Tibial artery (tissue), 4 donors: ENCODE data around the gene AGMAT.

Source experiments
- DNase-seq, 2 donors: peaks; one replicate each; pipeline ENCODE4 v3.0.0-alpha.2; 2019
- H3K27ac ChIP-seq, 2 donors: fragments of 200-600 bp; sonication (generic) in 1 of 2; 1 replicate in 1 of 2; 2 replicates in 1 of 2; pipeline ENCODE4 v1.5.1; 2018 to 2019; ENCODE audit warnings: mild to moderate bottlenecking in 1 of 2
- H3K27me3 ChIP-seq, 2 donors: fragments of 200-600 bp; sonication (generic) in 1 of 2; one replicate each; pipeline versions ENCODE4 v1.5.1 to v1.6.0; 2016 to 2019
- H3K36me3 ChIP-seq, 3 donors: fragments of 200-600 bp; sonication (generic) in 2 of 3; one replicate each; pipeline ENCODE4 v1.5.1; 2016 to 2019; ENCODE audit warnings: mild to moderate bottlenecking in 2 of 3
- H3K4me1 ChIP-seq, 4 donors: fragments of 200-600 bp; sonication (generic) in 2 of 4; 1 replicate in 3 of 4; 2 replicates in 1 of 4; pipeline ENCODE4 v1.5.1; 2016 to 2019
- H3K4me3 ChIP-seq, 2 donors: fragments of 200-600 bp; sonication (generic) in 1 of 2; 1 replicate in 1 of 2; 2 replicates in 1 of 2; pipeline ENCODE4 v1.5.1; 2018 to 2019; ENCODE audit warnings: mild to moderate bottlenecking in 2 of 2
- H3K9me3 ChIP-seq, 3 donors: fragments of 200-600 bp; sonication (generic) in 1 of 3; one replicate each; pipeline ENCODE4 v1.5.1; 2016 to 2019
- CTCF ChIP-seq, 2 experiments: fragments of 200-600 bp in 1 of 2; fragments of 450-650 bp in 1 of 2; IDR thresholded peaks; one replicate each; pipeline ENCODE4 v1.5.1; 2017 to 2019; ENCODE audit warnings: antibody characterized with exemption in 2 of 2, mild to moderate bottlenecking in 1 of 2, moderate library complexity in 1 of 2
- intact Hi-C: fragments of 100-400 bp; cut with DNase I; formaldehyde crosslinking; loops from one replicate; pipeline ENCODE4 v1.15.0; 2023; ENCODE audit warnings: low total_unique reads

AGMAT gene

GRCh38 chr1:15558516-15558915 is 26.3 kb downstream of the AGMAT start:
- Histone ChIP-seq H3K4me3 (no peak overlapping the region), H3K9me3 (no peaks in the 10 kb centered on the region), H3K27ac (no peak overlapping the region), H3K36me3 (peaks cover 49 to 50% (median 49%) of the 10 kb centered on the region in 3 donors), H3K27me3 (no peaks in the 10 kb centered on the region), H3K4me1 (no peaks in the 10 kb centered on the region)
- no peak for DNase-seq
- no peak for TF ChIP-seq CTCF (IDR thresholded peaks at IDR 0.05)
- intact Hi-C loops = no loop called here

GRCh38 chr1:15557594-15557993 is 27.3 kb downstream of the AGMAT start:
- TF ChIP-seq CTCF (IDR thresholded peaks at IDR 0.05) = no peak
- intact Hi-C loops = no loop called here
- Histone ChIP-seq H3K9me3 (no peaks in the 10 kb centered on the region), H3K4me3 (no peak overlapping the region), H3K4me1 (no peaks in the 10 kb centered on the region), H3K27ac (no peak overlapping the region), H3K36me3 (peaks cover 40 to 41% (median 40%) of the 10 kb centered on the region in 3 donors), H3K27me3 (no peaks in the 10 kb centered on the region)
- DNase-seq = no peak

- DNase-seq = no peak
- intact Hi-C loops = no loop called here
- H3K36me3 ChIP-seq = peaks cover 34 to 37% (median 36%) of the 10 kb centered on the region in 3 donors
Measured at GRCh38 chr1:15557008-15557407, 27.8 kb downstream of the AGMAT start.

GRCh38 chr1:15550573-15550972 is 34.3 kb downstream of the AGMAT start:
- TF ChIP-seq CTCF (IDR thresholded peaks at IDR 0.05) = no peak
- no peak for DNase-seq
- no peak overlapping the region for H3K27ac ChIP-seq
- H3K4me3 ChIP-seq = no peak overlapping the region
- intact Hi-C loops = no loop called here
- H3K9me3 ChIP-seq = no peaks in the 10 kb centered on the region
- H3K4me1 ChIP-seq = no peaks in the 10 kb centered on the region
- no peaks in the 10 kb centered on the region for H3K27me3 ChIP-seq
- peaks cover 26 to 59% (median 43%) of the 10 kb centered on the region in 3 donors for H3K36me3 ChIP-seq

More at GRCh38 chr1:15557008-15557407, 27.8 kb downstream of the AGMAT start:
- Histone ChIP-seq H3K27ac (no peak overlapping the region), H3K27me3 (no peaks in the 10 kb centered on the region), H3K4me1 (no peaks in the 10 kb centered on the region), H3K4me3 (no peak overlapping the region), H3K9me3 (no peaks in the 10 kb centered on the region)
- TF ChIP-seq CTCF (IDR thresholded peaks at IDR 0.05) = no peak

- peaks cover 34 to 85% (median 72%) of the 10 kb centered on the region in 3 donors for H3K36me3 ChIP-seq
Measured at GRCh38 chr1:15546641-15547040, 38.2 kb downstream of the AGMAT start.

More at GRCh38 chr1:15546641-15547040, 38.2 kb downstream of the AGMAT start:
- Histone ChIP-seq H3K9me3 (no peaks in the 10 kb centered on the region), H3K4me1 (no peaks in the 10 kb centered on the region), H3K27ac (no peak overlapping the region), H3K4me3 (no peak overlapping the region), H3K27me3 (no peaks in the 10 kb centered on the region)
- intact Hi-C loops = no loop called here
- TF ChIP-seq CTCF (IDR thresholded peaks at IDR 0.05) = no peak
- DNase-seq = no peak
